ENCODE measurements around the gene TRPV2. TPM values are rescaled to one million over a fixed set of nuclear protein-coding genes. Genes with fewer than 3 reads are reported as not detected.

Gene TRPV2
- polyA plus RNA-seq, 1 experiment, result 7.9 TPM

DNA sequence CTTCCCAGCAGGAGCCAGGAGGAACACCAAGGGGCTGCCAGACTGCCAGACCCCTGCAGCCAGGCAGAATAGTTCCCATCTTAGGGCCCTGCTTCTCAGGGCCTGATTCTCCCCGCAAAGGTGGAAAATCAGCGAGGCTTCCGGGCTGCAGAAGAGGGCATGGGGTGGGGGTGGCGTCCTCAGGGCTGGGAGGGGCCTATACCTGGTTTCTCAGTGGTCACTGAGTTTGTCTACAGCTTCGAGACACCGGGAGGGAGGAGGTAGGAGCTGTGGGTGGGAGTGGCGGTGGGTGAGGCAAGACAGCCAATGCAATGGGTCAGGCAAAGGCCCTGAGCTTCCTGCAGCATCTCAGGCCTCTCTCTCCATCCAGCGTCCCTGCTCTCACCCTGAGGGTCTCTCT, 62.3 kb downstream of the TRPV2 start:
- POLR2A ChIA-PET, result no interaction called here
- H3K27me3 ChIP-seq (ENCODE audit: control insufficient read depth, insufficient read depth, low read length), result no peaks in the 10 kb centered on the region
- no peak overlapping the region for H3K4me3 ChIP-seq (ENCODE audit: low read depth, low read length)
- H3K36me3 ChIP-seq (ENCODE audit: control insufficient read depth, insufficient read depth, low read length), result no peaks in the 10 kb centered on the region
- DNase-seq (ENCODE audit: low read depth), result no peak
- CTCF ChIA-PET, result interaction anchor here (1.1 to 1.4 kb wide), 5 partner anchors 10 to 24 kb away, joined by 3 to 5 read pairs (median 4); no protein-coding TSS in a partner anchor
- TF ChIP-seq, protein P1, sequence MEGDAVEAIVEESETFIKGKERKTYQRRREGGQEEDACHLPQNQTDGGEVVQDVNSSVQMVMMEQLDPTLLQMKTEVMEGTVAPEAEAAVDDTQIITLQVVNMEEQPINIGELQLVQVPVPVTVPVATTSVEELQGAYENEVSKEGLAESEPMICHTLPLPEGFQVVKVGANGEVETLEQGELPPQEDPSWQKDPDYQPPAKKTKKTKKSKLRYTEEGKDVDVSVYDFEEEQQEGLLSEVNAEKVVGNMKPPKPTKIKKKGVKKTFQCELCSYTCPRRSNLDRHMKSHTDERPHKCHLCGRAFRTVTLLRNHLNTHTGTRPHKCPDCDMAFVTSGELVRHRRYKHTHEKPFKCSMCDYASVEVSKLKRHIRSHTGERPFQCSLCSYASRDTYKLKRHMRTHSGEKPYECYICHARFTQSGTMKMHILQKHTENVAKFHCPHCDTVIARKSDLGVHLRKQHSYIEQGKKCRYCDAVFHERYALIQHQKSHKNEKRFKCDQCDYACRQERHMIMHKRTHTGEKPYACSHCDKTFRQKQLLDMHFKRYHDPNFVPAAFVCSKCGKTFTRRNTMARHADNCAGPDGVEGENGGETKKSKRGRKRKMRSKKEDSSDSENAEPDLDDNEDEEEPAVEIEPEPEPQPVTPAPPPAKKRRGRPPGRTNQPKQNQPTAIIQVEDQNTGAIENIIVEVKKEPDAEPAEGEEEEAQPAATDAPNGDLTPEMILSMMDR (IDR thresholded peaks at IDR 0.05; ENCODE audit: insufficient read depth, low read depth, low read length), result no peak

DNA sequence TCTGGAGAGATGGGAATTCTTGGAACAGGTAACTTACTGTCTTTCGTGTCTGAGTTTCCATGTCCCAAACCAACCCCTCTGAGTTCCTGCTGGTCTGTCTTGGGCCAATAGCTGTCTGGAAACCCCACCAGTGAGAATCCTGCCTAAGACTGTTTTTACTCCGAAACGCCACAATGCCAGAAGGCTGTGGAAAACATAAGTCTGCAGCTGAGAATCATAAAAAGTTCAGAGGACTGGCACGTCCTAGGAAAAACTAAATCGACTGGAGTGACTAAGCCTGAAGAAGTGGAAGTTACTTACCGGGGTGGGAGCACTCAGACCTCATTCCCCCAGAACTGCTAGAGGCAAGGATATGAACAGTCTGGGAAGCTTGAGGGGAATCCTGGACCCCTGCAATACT, 63.3 kb downstream of the TRPV2 start:
- Histone ChIP-seq H3K36me3 (ENCODE audit: control insufficient read depth, insufficient read depth, low read length) (no peaks in the 10 kb centered on the region), H3K27me3 (ENCODE audit: control insufficient read depth, insufficient read depth, low read length) (no peaks in the 10 kb centered on the region), H3K4me3 (ENCODE audit: low read depth, low read length) (no peak overlapping the region)
- ChIA-PET POLR2A (interaction anchor here (0.6 to 0.7 kb wide), 2 partner anchors 30 to 33 kb away, joined by 3 to 8 read pairs; no protein-coding TSS in a partner anchor), CTCF (interaction anchor here (1.3 to 1.5 kb wide), 4 partner anchors 9 to 43 kb away, joined by 4 to 5 read pairs (median 4); no protein-coding TSS in a partner anchor)
- TF ChIP-seq, protein P1 (IDR thresholded peaks at IDR 0.05; ENCODE audit: insufficient read depth, low read depth, low read length), result no peak
- no peak for DNase-seq (ENCODE audit: low read depth)

DNA sequence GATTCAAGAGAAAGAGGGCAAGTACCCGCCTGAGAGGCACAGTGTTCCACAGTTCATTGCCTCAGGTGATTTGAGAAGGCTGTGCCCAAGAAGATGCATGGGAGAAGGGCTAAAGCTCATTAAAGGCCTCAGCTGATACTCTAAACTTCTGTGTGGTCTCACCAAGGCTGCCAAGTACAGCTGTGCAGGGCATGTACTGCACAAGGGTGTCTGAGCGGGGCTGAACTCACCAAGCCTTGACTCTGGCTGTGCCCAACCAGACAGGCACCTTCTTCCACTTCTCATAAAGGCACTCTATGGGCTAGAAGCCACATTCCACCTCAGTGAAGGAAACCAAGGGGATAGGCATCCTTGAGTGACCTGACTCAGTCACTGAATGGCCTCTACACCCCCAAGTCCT, 63.9 kb downstream of the TRPV2 start:
- Histone ChIP-seq H3K4me3 (ENCODE audit: low read depth, low read length) (no peak overlapping the region), H3K36me3 (ENCODE audit: control insufficient read depth, insufficient read depth, low read length) (no peaks in the 10 kb centered on the region), H3K27me3 (ENCODE audit: control insufficient read depth, insufficient read depth, low read length) (no peaks in the 10 kb centered on the region)
- ChIA-PET POLR2A (no interaction called here), CTCF (interaction anchor here (1.5 kb wide), 1 partner anchor 42 kb away, joined by 4 read pairs; no protein-coding TSS in a partner anchor)
- TF ChIP-seq, protein P1 (IDR thresholded peaks at IDR 0.05; ENCODE audit: insufficient read depth, low read depth, low read length), result no peak
- no peak for DNase-seq (ENCODE audit: low read depth)

DNA sequence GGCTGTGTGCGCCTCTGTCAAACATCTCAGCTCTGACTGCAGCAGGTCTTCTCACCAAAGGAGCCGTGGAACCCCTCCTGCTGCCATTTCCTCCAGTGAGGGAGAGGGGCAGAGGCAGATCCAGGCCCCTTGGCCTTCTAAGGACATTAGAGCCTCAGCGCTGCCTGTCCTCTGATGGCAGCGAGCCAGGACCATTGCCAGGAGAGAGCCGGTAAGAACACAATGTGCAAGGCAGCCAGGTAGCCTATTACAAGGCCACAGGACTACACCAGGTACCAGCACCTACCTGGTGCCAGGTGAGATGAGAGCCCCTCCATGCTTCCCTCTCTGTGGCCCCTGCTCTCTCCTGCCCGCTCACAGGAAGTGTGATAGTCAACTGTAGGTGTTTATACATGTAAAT, 65.6 kb downstream of the TRPV2 start:
- CTCF ChIA-PET, result interaction anchor here (0.6 kb wide), 1 partner anchor 44 kb away, joined by 4 read pairs; no protein-coding TSS in a partner anchor
- no peak for DNase-seq (ENCODE audit: low read depth)
- POLR2A ChIA-PET, result no interaction called here
- TF ChIP-seq, protein P1 (IDR thresholded peaks at IDR 0.05; ENCODE audit: insufficient read depth, low read depth, low read length), result no peak
- no peak overlapping the region for H3K4me3 ChIP-seq (ENCODE audit: low read depth, low read length)
- no peaks in the 10 kb centered on the region for H3K27me3 ChIP-seq (ENCODE audit: control insufficient read depth, insufficient read depth, low read length)
- no peaks in the 10 kb centered on the region for H3K36me3 ChIP-seq (ENCODE audit: control insufficient read depth, insufficient read depth, low read length)

DNA sequence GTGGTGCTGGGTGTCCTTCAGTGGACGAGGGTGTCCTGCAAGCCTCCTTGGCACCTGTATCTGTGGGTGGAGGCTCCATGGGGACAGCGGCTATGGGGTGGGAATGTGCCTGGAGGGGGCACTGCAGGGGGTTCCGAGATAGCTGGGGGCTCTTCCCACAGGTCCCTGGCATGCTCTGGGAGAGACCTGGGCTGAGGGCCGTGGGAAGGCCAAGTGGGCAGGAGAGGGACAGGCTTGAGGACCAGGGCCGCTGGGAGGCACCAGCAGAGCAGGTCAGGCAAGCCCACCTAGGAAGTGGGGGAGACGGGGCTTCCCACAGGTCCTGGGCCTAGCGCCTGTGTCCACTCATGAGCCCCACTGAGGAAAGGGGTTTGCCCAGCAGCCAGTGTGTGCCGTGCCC, 66.9 kb downstream of the TRPV2 start:
- no peaks in the 10 kb centered on the region for H3K27me3 ChIP-seq (ENCODE audit: control insufficient read depth, insufficient read depth, low read length)
- no peaks in the 10 kb centered on the region for H3K36me3 ChIP-seq (ENCODE audit: control insufficient read depth, insufficient read depth, low read length)
- DNase-seq (ENCODE audit: low read depth), result no peak
- ChIA-PET POLR2A (no interaction called here), CTCF (interaction anchor here (1.8 kb wide), 1 partner anchor 39 kb away, joined by 4 read pairs; no protein-coding TSS in a partner anchor)
- TF ChIP-seq, protein P1 (IDR thresholded peaks at IDR 0.05; ENCODE audit: insufficient read depth, low read depth, low read length), result no peak
- no peak overlapping the region for H3K4me3 ChIP-seq (ENCODE audit: low read depth, low read length)

All from BJ (cell line).